Astrocyte (in vitro differentiated cells and primary cell): Measurements from ENCODE around the gene MIDN. TPM values are rescaled to one million over a fixed set of nuclear protein-coding genes. Genes with fewer than 3 reads are reported as not detected.

Experiments
- DNase-seq: peaks from one replicate; pipeline ENCODE4 v3.0.0-alpha.2; 2010; ENCODE audit warnings: low read depth
- FAIRE-seq: peaks from 2 replicates; lab custom pipeline; 2011; peaks lifted over from hg19 to GRCh38; lab: Jason Lieb, UNC
- H2AFZ ChIP-seq: 2 replicates; pipeline ENCODE4 v1.6.0; 2012; ENCODE audit warnings: low read depth, low read length, inconsistent platforms
- H3K27ac ChIP-seq: 2 replicates; pipeline ENCODE4 v1.5.1; 2011; ENCODE audit warnings: low read depth, low read length, inconsistent platforms
- H3K27me3 ChIP-seq: 2 replicates; pipeline ENCODE4 v1.6.0; 2011; ENCODE audit warnings: low read length, inconsistent platforms; ENCODE audit not compliant: insufficient read depth
- H3K36me3 ChIP-seq: 2 replicates; pipeline ENCODE4 v1.5.1; 2011; ENCODE audit warnings: low read length, inconsistent platforms; ENCODE audit not compliant: insufficient read depth
- H3K4me1 ChIP-seq: 2 replicates; pipeline ENCODE4 v1.5.1; 2011; ENCODE audit warnings: low read length, inconsistent platforms; ENCODE audit not compliant: insufficient read depth
- H3K4me2 ChIP-seq: 2 replicates; pipeline ENCODE4 v1.6.0; 2012; ENCODE audit warnings: low read length, inconsistent platforms
- H3K4me3 ChIP-seq: 2 replicates; pipeline ENCODE4 v1.5.1; 2011; ENCODE audit warnings: low read depth, mild to moderate bottlenecking, low read length, inconsistent platforms; ENCODE audit not compliant: insufficient read depth
- H3K79me2 ChIP-seq: 2 replicates; pipeline ENCODE4 v1.6.0; 2012; ENCODE audit warnings: mild to moderate bottlenecking, low read length, inconsistent platforms; ENCODE audit not compliant: insufficient read depth
- H3K9ac ChIP-seq: 2 replicates; pipeline ENCODE4 v1.6.0; 2012; ENCODE audit warnings: mild to moderate bottlenecking, low read length, inconsistent platforms
- H3K9me3 ChIP-seq: 2 replicates; pipeline ENCODE4 v1.5.1; 2012; ENCODE audit warnings: low read depth, mild to moderate bottlenecking, low read length, inconsistent platforms; ENCODE audit not compliant: insufficient read depth
- H4K20me1 ChIP-seq: 2 replicates; pipeline ENCODE4 v1.6.0; 2012; ENCODE audit warnings: low read length, inconsistent platforms; ENCODE audit not compliant: insufficient read depth
- H3K27ac Mint-ChIP-seq: one replicate; pipeline ENCODE4 v1.8.0; 2021; ENCODE audit warnings: mild to moderate bottlenecking, mixed read lengths; ENCODE audit not compliant: unreplicated experiment
- H3K27me3 Mint-ChIP-seq: one replicate; pipeline ENCODE4 v1.8.0; 2021; ENCODE audit warnings: low read depth, mixed read lengths; ENCODE audit not compliant: unreplicated experiment
- H3K36me3 Mint-ChIP-seq: one replicate; pipeline ENCODE4 v1.8.0; 2021; ENCODE audit warnings: low read depth, mixed read lengths; ENCODE audit not compliant: unreplicated experiment
- H3K4me1 Mint-ChIP-seq: one replicate; pipeline ENCODE4 v1.8.0; 2021; ENCODE audit warnings: low read depth, mixed read lengths; ENCODE audit not compliant: unreplicated experiment
- H3K4me3 Mint-ChIP-seq: one replicate; pipeline ENCODE4 v1.8.0; 2021; ENCODE audit warnings: mild to moderate bottlenecking, moderate library complexity, mixed read lengths; ENCODE audit not compliant: unreplicated experiment
- H3K9me3 Mint-ChIP-seq: one replicate; pipeline ENCODE4 v1.8.0; 2021; ENCODE audit warnings: mild to moderate bottlenecking, mixed read lengths; ENCODE audit not compliant: unreplicated experiment
- CTCF ChIP-seq: IDR thresholded peaks from 2 replicates; pipeline ENCODE4 v1.5.1; 2011; ENCODE audit warnings: low read depth, mild to moderate bottlenecking, inconsistent platforms, low read length, moderate library complexity; ENCODE audit not compliant: insufficient read depth
- EZH2 ChIP-seq: IDR thresholded peaks from 2 replicates; pipeline ENCODE4 v1.6.1; 2012; ENCODE audit warnings: mild to moderate bottlenecking, low read length, inconsistent platforms; ENCODE audit not compliant: insufficient read depth
- total RNA-seq: library from RNA; stranded (reverse); gene quantifications from 2 replicates; pipeline ENCODE4 v1.2.1, GENCODE V29; 2021

Gene MIDN
- total RNA-seq, 1 donor from 2014 or later: 141 TPM

GRCh38 chr19:1273263-1274041 lies 25.1 kb downstream of the MIDN start:
- no peak for DNase-seq
- H2AFZ ChIP-seq: no peak overlapping the region
- Mint-ChIP-seq H3K4me3 (peak overlapping the region; percentile 69), H3K36me3 (peaks cover 14% of the 10 kb centered on the region), H3K27ac (peak overlapping the region; percentile 84), H3K4me1 (peaks cover 30% of the 10 kb centered on the region), H3K27me3 (no peaks in the 10 kb centered on the region), H3K9me3 (no peaks in the 10 kb centered on the region)
- H3K27me3 ChIP-seq: no peaks in the 10 kb centered on the region
- no peak for FAIRE-seq
- peaks cover 24% of the 10 kb centered on the region for H3K36me3 ChIP-seq
- no peak overlapping the region for H3K9ac ChIP-seq
- peaks cover 61% of the 10 kb centered on the region for H3K4me1 ChIP-seq
- H3K79me2 ChIP-seq: peaks cover 67% of the 10 kb centered on the region
- H3K27ac ChIP-seq: no peak overlapping the region
- no peaks in the 10 kb centered on the region for H3K9me3 ChIP-seq
- no peak overlapping the region for H3K4me3 ChIP-seq
- H4K20me1 ChIP-seq: peaks cover 54% of the 10 kb centered on the region
- TF ChIP-seq CTCF (no peak), EZH2 (no peak)
- H3K4me2 ChIP-seq: peak overlapping the region; percentile 96

- peaks cover 67% of the 10 kb centered on the region for H3K79me2 ChIP-seq
- peaks cover 57% of the 10 kb centered on the region for H3K4me1 ChIP-seq
- peak overlapping the region; percentile 76 for H3K4me3 Mint-ChIP-seq
- DNase-seq (no peak), FAIRE-seq (no peak)
- peaks cover 14% of the 10 kb centered on the region for H3K36me3 Mint-ChIP-seq
- H3K27me3 Mint-ChIP-seq: no peaks in the 10 kb centered on the region
- H3K27ac Mint-ChIP-seq: peak overlapping the region; percentile 84
- peaks cover 26% of the 10 kb centered on the region for H3K36me3 ChIP-seq
- no peak overlapping the region for H2AFZ ChIP-seq
- peaks cover 26% of the 10 kb centered on the region for H3K4me1 Mint-ChIP-seq
- peak overlapping the region; percentile 42 for H3K4me3 ChIP-seq
- no peak for TF ChIP-seq EZH2
- TF ChIP-seq CTCF: no peak
- H3K9me3 Mint-ChIP-seq: no peaks in the 10 kb centered on the region
- H3K9me3 ChIP-seq: no peaks in the 10 kb centered on the region
- peaks cover 56% of the 10 kb centered on the region for H4K20me1 ChIP-seq
- H3K9ac ChIP-seq: peak overlapping the region; percentile 87
- peak overlapping the region; percentile 92 for H3K27ac ChIP-seq
- H3K4me2 ChIP-seq: peak overlapping the region; percentile 96
- no peaks in the 10 kb centered on the region for H3K27me3 ChIP-seq
Measured at GRCh38 chr19:1274081-1274851, 25.9 kb downstream of the MIDN start.
